GM12878 (cell line): Measurements from ENCODE around the gene SEC31A. TPM values are rescaled to one million over a fixed set of nuclear protein-coding genes. Genes with fewer than 3 reads are reported as not detected.

Source experiments
- polyA plus RNA-seq, 11 experiments: library from polyadenylated mRNA; depleted of rRNA in 4 of 11; unstranded in 6 of 11; stranded (reverse) in 5 of 11; fragments of >200 nt; fragmentation: Nextera tagmentation in 4 of 11; fragmentation: Illumina TruSeq in 1 of 11; extraction: Ambion mirVana in 4 of 11; extraction: Trizol in 1 of 11; gene quantifications; 1 replicate in 1 of 11; 2 replicates in 10 of 11; pipeline versions ENCODE4 v1.2.1 to v1.2.3, GENCODE V29; 2011 to 2016; ENCODE audit warnings: inconsistent platforms in 2 of 11, missing spikeins in 2 of 11, low read depth in 1 of 11
- total RNA-seq, 4 experiments: library from RNA; depleted of rRNA in 3 of 4; stranded (reverse); fragments of >200 nt in 3 of 4; fragmentation: Illumina TruSeq in 1 of 4; extraction: Trizol in 1 of 4; gene quantifications; 2 replicates each; pipeline versions ENCODE4 v1.2.1 to v1.2.3, GENCODE V29; 2013 to 2021

SEC31A gene
- total and polyA plus RNA-seq, 10 of the 15 experiments (the other 5 are each of a cell fraction or from before 2014, with no cell fraction given): 74.6 to 171 (median 129) TPM

Other genes starting within 250 kb of the SEC31A start
- gene SCD5, start 92.4 kb downstream of the SEC31A start, total RNA-seq (2014; rRNA removed): 6.3 and 7.9 TPM in 2 replicates
- gene SCD5, start 92.4 kb downstream of the SEC31A start, total RNA-seq (2014; rRNA removed; fragmentation: Illumina TruSeq; extraction: Trizol): 4.0 and 4.5 TPM in 2 replicates
- 5.7 and 6.2 TPM in 2 replicates for gene SCD5, start 92.4 kb downstream of the SEC31A start, total RNA-seq (2021)
- 14.6 and 15.0 TPM in 2 replicates for gene SCD5, start 92.4 kb downstream of the SEC31A start, polyA plus RNA-seq (2011; rRNA removed)
- 4.8 and 5.9 TPM in 2 replicates for gene SCD5, start 92.4 kb downstream of the SEC31A start, polyA plus RNA-seq (2014; fragmentation: Illumina TruSeq; extraction: Trizol)
- 1 to 10 TPM; 2.4 to 3.5 TPM for gene SCD5, start 92.4 kb downstream of the SEC31A start, polyA plus RNA-seq (2014; fragmentation: Nextera tagmentation; extraction: Ambion mirVana)
- gene SCD5, start 92.4 kb downstream of the SEC31A start, polyA plus RNA-seq (2014; rRNA removed): 4.0 and 4.5 TPM in 2 replicates
- 1 to 10 TPM; 2.6 to 3.0 TPM for gene SCD5, start 92.4 kb downstream of the SEC31A start, polyA plus RNA-seq (2016; fragmentation: Nextera tagmentation; extraction: Ambion mirVana)
- 4.9 TPM in 2 replicates for gene THAP9, start 9.6 kb upstream of the SEC31A start, total RNA-seq (2014; rRNA removed)
- 4.9 and 5.6 TPM in 2 replicates for gene THAP9, start 9.6 kb upstream of the SEC31A start, total RNA-seq (2014; rRNA removed; fragmentation: Illumina TruSeq; extraction: Trizol)
- 3.6 and 3.8 TPM in 2 replicates for gene THAP9, start 9.6 kb upstream of the SEC31A start, total RNA-seq (2021)
- gene THAP9, start 9.6 kb upstream of the SEC31A start, polyA plus RNA-seq (2011; rRNA removed): 4.1 and 5.2 TPM in 2 replicates
- gene THAP9, start 9.6 kb upstream of the SEC31A start, polyA plus RNA-seq (2014; fragmentation: Illumina TruSeq; extraction: Trizol): 2.4 and 2.5 TPM in 2 replicates
- gene THAP9, start 9.6 kb upstream of the SEC31A start, polyA plus RNA-seq (2014; fragmentation: Nextera tagmentation; extraction: Ambion mirVana): 1 to 10 TPM; 2.4 to 2.5 TPM
- 2.2 and 3.9 TPM in 2 replicates for gene THAP9, start 9.6 kb upstream of the SEC31A start, polyA plus RNA-seq (2014; rRNA removed)
- 1 to 10 TPM; 2.1 to 3.0 TPM for gene THAP9, start 9.6 kb upstream of the SEC31A start, polyA plus RNA-seq (2016; fragmentation: Nextera tagmentation; extraction: Ambion mirVana)
- gene LIN54, start 119.7 kb upstream of the SEC31A start, total RNA-seq (2014; rRNA removed): 16.3 and 18.6 TPM in 2 replicates
- 17.3 and 19.0 TPM in 2 replicates for gene LIN54, start 119.7 kb upstream of the SEC31A start, total RNA-seq (2014; rRNA removed; fragmentation: Illumina TruSeq; extraction: Trizol)
- gene LIN54, start 119.7 kb upstream of the SEC31A start, total RNA-seq (2021): 13.1 and 14.5 TPM in 2 replicates
- gene LIN54, start 119.7 kb upstream of the SEC31A start, polyA plus RNA-seq (2011; rRNA removed): 20.4 and 24.2 TPM in 2 replicates
- 13.9 and 16.1 TPM in 2 replicates for gene LIN54, start 119.7 kb upstream of the SEC31A start, polyA plus RNA-seq (2014; fragmentation: Illumina TruSeq; extraction: Trizol)
- 1 to 10 TPM; 1.5 to 2.0 TPM for gene LIN54, start 119.7 kb upstream of the SEC31A start, polyA plus RNA-seq (2014; fragmentation: Nextera tagmentation; extraction: Ambion mirVana)
- gene LIN54, start 119.7 kb upstream of the SEC31A start, polyA plus RNA-seq (2014; rRNA removed): 7.8 and 8.8 TPM in 2 replicates
- gene LIN54, start 119.7 kb upstream of the SEC31A start, polyA plus RNA-seq (2016; fragmentation: Nextera tagmentation; extraction: Ambion mirVana): 10 to 100 TPM in 1 of 2 experiments, 1 to 10 TPM in 1; 9.6 to 10.5 TPM
- 54.6 and 65.1 TPM in 2 replicates for gene COPS4, start 144.0 kb upstream of the SEC31A start, total RNA-seq (2014; rRNA removed)
- 59.6 and 63.4 TPM in 2 replicates for gene COPS4, start 144.0 kb upstream of the SEC31A start, total RNA-seq (2014; rRNA removed; fragmentation: Illumina TruSeq; extraction: Trizol)
- 34.2 and 35.5 TPM in 2 replicates for gene COPS4, start 144.0 kb upstream of the SEC31A start, total RNA-seq (2021)
- gene COPS4, start 144.0 kb upstream of the SEC31A start, polyA plus RNA-seq (2011; rRNA removed): 55.2 and 76.7 TPM in 2 replicates
- gene COPS4, start 144.0 kb upstream of the SEC31A start, polyA plus RNA-seq (2014; fragmentation: Illumina TruSeq; extraction: Trizol): 73.8 and 95.4 TPM in 2 replicates
- 100 to 1,000 TPM; 112 to 159 TPM for gene COPS4, start 144.0 kb upstream of the SEC31A start, polyA plus RNA-seq (2014; fragmentation: Nextera tagmentation; extraction: Ambion mirVana)
- 45.2 and 59.6 TPM in 2 replicates for gene COPS4, start 144.0 kb upstream of the SEC31A start, polyA plus RNA-seq (2014; rRNA removed)
- gene COPS4, start 144.0 kb upstream of the SEC31A start, polyA plus RNA-seq (2016; fragmentation: Nextera tagmentation; extraction: Ambion mirVana): 10 to 100 TPM; 79.9 to 89.3 TPM
- 214 and 265 TPM in 2 replicates for gene PLAC8, start 223.6 kb upstream of the SEC31A start, total RNA-seq (2014; rRNA removed)
- 316 and 317 TPM in 2 replicates for gene PLAC8, start 223.6 kb upstream of the SEC31A start, total RNA-seq (2014; rRNA removed; fragmentation: Illumina TruSeq; extraction: Trizol)
- 238 and 239 TPM in 2 replicates for gene PLAC8, start 223.6 kb upstream of the SEC31A start, total RNA-seq (2021)
- gene PLAC8, start 223.6 kb upstream of the SEC31A start, polyA plus RNA-seq (2011; rRNA removed): 841 and 1,037 TPM in 2 replicates
- 311 and 417 TPM in 2 replicates for gene PLAC8, start 223.6 kb upstream of the SEC31A start, polyA plus RNA-seq (2014; fragmentation: Illumina TruSeq; extraction: Trizol)
- 100 to 1,000 TPM; 405 to 441 TPM for gene PLAC8, start 223.6 kb upstream of the SEC31A start, polyA plus RNA-seq (2014; fragmentation: Nextera tagmentation; extraction: Ambion mirVana)
- gene PLAC8, start 223.6 kb upstream of the SEC31A start, polyA plus RNA-seq (2014; rRNA removed): 239 and 276 TPM in 2 replicates
- 100 to 1,000 TPM; 379 to 404 TPM for gene PLAC8, start 223.6 kb upstream of the SEC31A start, polyA plus RNA-seq (2016; fragmentation: Nextera tagmentation; extraction: Ambion mirVana)